Endothelial cell (in vitro differentiated cells): ENCODE results near the gene CES3. TPM values are rescaled to one million over a fixed set of nuclear protein-coding genes. Genes with fewer than 3 reads are reported as not detected.

Experiments used
- DNase-seq: peaks from one replicate; pipeline ENCODE4 v3.0.0; 2021; ENCODE audit warnings: low spot score
- H3K27ac Mint-ChIP-seq: one replicate; pipeline ENCODE4 v1.8.0; 2021; ENCODE audit warnings: mixed read lengths, inconsistent platforms; ENCODE audit not compliant: unreplicated experiment
- H3K27me3 Mint-ChIP-seq: one replicate; pipeline ENCODE4 v1.8.0; 2021; ENCODE audit warnings: mild to moderate bottlenecking, moderate library complexity, mixed read lengths, inconsistent platforms; ENCODE audit not compliant: unreplicated experiment
- H3K36me3 Mint-ChIP-seq: one replicate; pipeline ENCODE4 v1.8.0; 2021; ENCODE audit warnings: mild to moderate bottlenecking, low read depth, mixed read lengths, inconsistent platforms; ENCODE audit not compliant: unreplicated experiment
- H3K4me1 Mint-ChIP-seq: one replicate; pipeline ENCODE4 v1.8.0; 2021; ENCODE audit warnings: mild to moderate bottlenecking, mixed read lengths, inconsistent platforms; ENCODE audit not compliant: unreplicated experiment
- H3K4me3 Mint-ChIP-seq: one replicate; pipeline ENCODE4 v1.8.0; 2021; ENCODE audit warnings: mild to moderate bottlenecking, mixed read lengths, inconsistent platforms; ENCODE audit not compliant: unreplicated experiment
- H3K9me3 Mint-ChIP-seq: one replicate; pipeline ENCODE4 v1.8.0; 2021; ENCODE audit warnings: mixed read lengths, inconsistent platforms; ENCODE audit not compliant: unreplicated experiment
- CTCF ChIP-seq: fragments of 200-600 bp; sonication (generic); IDR thresholded peaks from one replicate; pipeline ENCODE4 v1.5.0; 2021; ENCODE audit warnings: antibody characterized with exemption; ENCODE audit not compliant: unreplicated experiment
- total RNA-seq: library from RNA; stranded (reverse); fragmentation: NEBNext Ultra II Directional; extraction: Animal tissue kit (Norgen Biotek cat#: 25700); gene quantifications from one replicate; pipeline ENCODE4 v1.2.1, GENCODE V29; 2021; ENCODE audit not compliant: unreplicated experiment

CES3 gene
- total RNA-seq, 1 donor from 2014 or later, result 2.5 TPM

GRCh38 chr16:66946541-66946940 lies 14.5 kb upstream of the CES3 start:
- no peak for DNase-seq
- H3K4me1 Mint-ChIP-seq, result peaks cover 5% of the 10 kb centered on the region
- H3K36me3 Mint-ChIP-seq, result peaks cover 13% of the 10 kb centered on the region
- no peaks in the 10 kb centered on the region for H3K27me3 Mint-ChIP-seq
- TF ChIP-seq CTCF, result no peak
- H3K27ac Mint-ChIP-seq, result peak overlapping the region; percentile 15
- H3K9me3 Mint-ChIP-seq, result no peaks in the 10 kb centered on the region
- no peak overlapping the region for H3K4me3 Mint-ChIP-seq

GRCh38 chr16:66946974-66947301 lies 14.1 kb upstream of the CES3 start:
- H3K9me3 Mint-ChIP-seq, result no peaks in the 10 kb centered on the region
- peaks cover 5% of the 10 kb centered on the region for H3K4me1 Mint-ChIP-seq
- H3K36me3 Mint-ChIP-seq, result peaks cover 12% of the 10 kb centered on the region
- H3K27ac Mint-ChIP-seq, result peak overlapping the region; percentile 15
- DNase-seq, result no peak
- no peaks in the 10 kb centered on the region for H3K27me3 Mint-ChIP-seq
- no peak for TF ChIP-seq CTCF
- H3K4me3 Mint-ChIP-seq, result no peak overlapping the region

- Mint-ChIP-seq H3K4me3 (no peak overlapping the region), H3K36me3 (peaks cover 6% of the 10 kb centered on the region), H3K27me3 (no peaks in the 10 kb centered on the region), H3K27ac (no peak overlapping the region), H3K9me3 (no peaks in the 10 kb centered on the region), H3K4me1 (peaks cover 5% of the 10 kb centered on the region)
- TF ChIP-seq CTCF, result peak; percentile 92
- peak; percentile 80 for DNase-seq
These were observed 13.6 kb upstream of the CES3 start for GRCh38 chr16:66947302-66948065.

- Mint-ChIP-seq H3K4me1 (no peaks in the 10 kb centered on the region), H3K36me3 (no peaks in the 10 kb centered on the region), H3K27ac (no peak overlapping the region), H3K4me3 (no peak overlapping the region), H3K9me3 (no peaks in the 10 kb centered on the region), H3K27me3 (no peaks in the 10 kb centered on the region)
- no peak for TF ChIP-seq CTCF
- no peak for DNase-seq
These were observed 12.8 kb upstream of the CES3 start for GRCh38 chr16:66948134-66948836.

GRCh38 chr16:66948837-66949225 lies 12.2 kb upstream of the CES3 start:
- Mint-ChIP-seq H3K36me3 (no peaks in the 10 kb centered on the region), H3K4me3 (no peak overlapping the region), H3K4me1 (no peaks in the 10 kb centered on the region), H3K9me3 (no peaks in the 10 kb centered on the region), H3K27ac (no peak overlapping the region), H3K27me3 (no peaks in the 10 kb centered on the region)
- TF ChIP-seq CTCF, result no peak
- no peak for DNase-seq
